ENCODE data around the gene CYFIP1.

CYFIP1 gene

DNA sequence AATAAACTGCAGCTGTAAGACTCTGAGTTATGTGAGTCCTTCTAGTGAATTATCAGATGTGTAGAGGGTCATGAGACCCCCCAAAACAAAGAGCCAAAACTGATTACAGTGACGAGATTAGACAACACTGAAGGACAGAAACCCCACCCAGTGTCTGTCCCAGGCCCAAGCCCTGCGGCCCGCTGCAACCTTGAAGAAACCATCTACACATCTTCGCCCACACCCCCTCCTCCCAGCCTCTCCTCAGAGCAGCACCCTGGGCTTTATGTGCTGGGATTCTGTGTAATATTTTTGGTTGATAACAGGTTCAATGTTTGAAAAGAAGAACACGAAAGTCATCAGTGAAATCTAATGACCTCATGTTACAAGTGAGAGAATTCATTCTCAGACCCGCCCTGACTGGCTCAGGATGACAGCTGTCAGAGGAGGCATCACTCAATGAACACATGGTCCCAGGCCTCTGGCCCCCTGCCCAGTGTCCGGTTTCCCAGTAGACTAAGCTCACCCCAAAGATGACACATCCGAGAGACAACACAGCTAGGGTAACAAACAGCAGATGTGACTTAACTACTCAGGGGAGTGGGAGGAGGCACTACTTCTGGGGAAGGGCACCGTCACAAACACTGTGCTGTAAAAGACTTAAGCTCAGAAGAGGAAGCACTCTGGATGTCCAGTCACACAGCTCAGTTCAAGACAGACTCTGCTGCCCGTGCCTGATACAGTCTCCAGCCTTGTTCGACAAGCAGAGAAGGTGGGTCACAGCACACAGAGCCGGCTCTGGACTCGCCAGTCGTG is 92.8 kb downstream of the CYFIP1 start:
- DNase-seq: no peak

DNA sequence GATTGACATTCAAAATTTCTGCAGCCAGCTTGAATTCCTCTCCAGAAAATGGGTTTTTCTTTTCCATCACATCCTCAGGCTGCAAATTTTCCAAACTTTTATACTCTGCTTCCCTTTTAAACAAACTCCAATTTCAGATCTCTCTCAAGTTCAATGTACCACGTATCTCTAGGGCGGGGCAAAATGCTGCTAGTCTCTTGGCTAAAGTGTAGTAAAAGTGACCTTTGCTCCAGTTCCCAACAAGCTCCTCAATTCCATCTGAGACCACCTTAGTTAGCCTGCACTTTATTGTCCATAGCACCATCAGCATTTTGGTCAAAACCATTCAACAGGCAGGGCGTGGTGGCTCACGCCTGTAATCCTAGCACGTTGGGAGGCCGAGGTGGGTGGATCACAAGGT is 95.0 kb downstream of the CYFIP1 start:
- no peak for DNase-seq

DNA sequence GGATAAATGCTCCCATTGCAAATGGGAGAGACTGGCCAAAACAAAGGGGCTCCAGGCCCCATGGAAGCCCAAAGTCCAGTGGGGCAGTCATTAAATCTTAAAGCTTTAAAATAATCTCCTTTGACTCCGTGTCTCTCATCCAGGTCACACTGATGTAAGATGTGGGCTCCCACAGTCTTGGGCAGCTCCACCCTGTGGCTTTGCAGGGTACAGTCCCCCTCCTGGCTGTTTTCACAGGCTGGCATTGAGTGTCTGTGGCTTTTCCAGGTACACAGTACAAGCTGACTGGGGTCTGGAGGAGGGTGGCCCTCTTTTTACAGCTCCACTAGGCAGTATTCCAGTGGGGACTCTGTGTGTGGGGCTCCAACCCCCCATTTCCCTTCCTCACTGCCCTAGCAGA is 95.8 kb downstream of the CYFIP1 start:
- no peak for DNase-seq

- DNase-seq: no peak
Measured at GRCh38 chr15:22883196-22883595, 97.0 kb downstream of the CYFIP1 start.

DNA sequence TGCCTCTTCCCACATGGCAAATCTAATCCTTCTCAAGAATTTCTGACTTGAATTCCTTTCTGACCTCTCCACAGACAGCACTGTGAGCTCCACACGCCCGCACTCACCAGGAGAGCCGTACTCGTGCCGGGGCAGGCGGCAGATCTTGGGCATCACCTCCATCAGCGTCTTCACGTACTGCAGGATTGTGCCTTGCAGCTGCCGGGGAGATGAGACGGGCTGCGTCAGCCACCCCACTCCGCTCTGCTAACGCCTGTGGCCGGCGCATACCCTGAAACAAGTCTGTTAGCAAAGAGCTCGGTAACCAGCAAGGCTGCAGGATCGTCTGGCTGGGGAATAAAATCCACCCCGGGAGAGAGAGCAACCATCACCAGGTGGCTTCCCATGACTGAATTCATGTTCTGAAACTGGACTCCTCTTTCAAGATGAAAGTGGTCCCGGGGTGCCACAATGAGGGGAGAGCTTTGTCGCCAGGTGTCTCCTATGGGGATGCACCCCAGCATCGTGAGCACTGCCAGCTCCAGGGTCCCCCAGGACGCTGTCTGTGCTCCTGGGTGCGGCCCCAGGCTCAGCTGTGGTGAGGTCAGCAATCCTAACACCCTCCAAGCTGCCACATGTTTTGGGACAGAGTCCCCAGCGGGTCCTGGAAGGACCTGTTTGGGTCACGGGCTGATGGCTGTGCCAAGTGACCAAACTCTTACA is 98.3 kb downstream of the CYFIP1 start:
- DNase-seq: no peak

GRCh38 chr15:22880981-22881738 is 99.0 kb downstream of the CYFIP1 start:
- no peak for DNase-seq

- DNase-seq: no peak
Measured at GRCh38 chr15:22880068-22880980, 99.8 kb downstream of the CYFIP1 start.

- no peak for DNase-seq
Measured at GRCh38 chr15:22878103-22878502, 102.1 kb downstream of the CYFIP1 start.

GRCh38 chr15:22877607-22878006 is 102.6 kb downstream of the CYFIP1 start:
- DNase-seq: no peak

- DNase-seq: no peak
Measured at GRCh38 chr15:22877117-22877516, 103.1 kb downstream of the CYFIP1 start.

DNA sequence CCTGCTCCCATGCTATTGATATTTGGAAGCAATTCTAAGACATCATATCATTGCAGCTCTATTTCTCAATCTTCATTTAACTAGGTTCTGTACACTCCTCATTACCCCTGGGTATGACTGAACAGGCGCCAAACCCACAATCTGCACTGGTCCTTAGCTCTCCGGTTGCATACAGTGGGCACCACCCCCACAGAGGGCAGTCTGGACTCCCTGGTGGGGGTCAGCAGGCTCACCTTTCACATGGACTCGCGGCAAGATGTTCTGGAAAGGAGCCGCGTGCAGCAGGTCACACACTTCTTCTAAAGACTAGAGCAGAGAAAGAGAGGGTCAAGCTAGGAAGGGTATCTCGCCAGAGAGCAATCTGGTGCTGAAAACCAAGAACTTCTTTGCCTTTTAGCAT is 105.2 kb downstream of the CYFIP1 start:
- no peak for DNase-seq

DNA sequence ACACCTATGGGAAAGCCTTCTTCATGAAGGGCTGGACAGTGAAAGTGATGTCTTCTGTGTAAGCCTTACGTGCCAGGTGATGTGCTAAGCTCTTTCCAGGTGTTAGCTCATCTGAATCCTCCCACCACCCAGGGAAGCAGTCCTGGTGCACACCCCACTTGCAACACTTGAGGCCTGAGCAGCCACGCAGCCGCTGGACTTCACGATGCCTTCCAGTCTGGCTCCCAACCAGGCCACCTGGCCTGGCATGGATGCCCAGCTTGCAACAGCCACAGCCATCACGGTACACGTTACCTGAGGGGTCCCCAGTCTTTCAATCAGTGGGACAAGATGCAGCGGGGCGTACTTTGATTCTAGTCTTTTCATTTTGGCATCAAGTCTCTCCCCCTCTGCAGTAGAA is 105.9 kb downstream of the CYFIP1 start:
- no peak for DNase-seq

DNA sequence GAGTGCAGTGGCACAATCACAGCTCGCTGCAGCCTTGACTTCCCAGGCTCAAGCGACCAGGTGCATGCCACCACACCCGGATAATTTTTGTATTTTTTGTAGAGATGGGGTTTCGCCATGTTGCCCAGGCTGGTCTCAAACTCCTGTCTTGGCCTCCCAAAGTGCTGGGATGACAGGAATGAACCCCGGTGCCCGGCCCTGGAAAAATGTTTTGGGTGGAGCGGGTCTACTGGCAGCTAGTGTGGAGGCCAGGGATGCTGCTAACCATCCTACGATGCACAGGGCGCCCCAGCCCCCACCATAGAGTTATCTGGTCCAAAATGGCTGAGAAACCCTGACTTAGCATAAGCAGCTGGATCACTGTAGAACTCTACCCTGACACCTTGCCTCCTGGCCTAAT is 106.3 kb downstream of the CYFIP1 start:
- DNase-seq: no peak

GRCh38 chr15:22872936-22873701 is 107.0 kb downstream of the CYFIP1 start:
- DNase-seq: no peak

GRCh38 chr15:22871481-22872086 is 108.6 kb downstream of the CYFIP1 start:
- no peak for DNase-seq

DNA sequence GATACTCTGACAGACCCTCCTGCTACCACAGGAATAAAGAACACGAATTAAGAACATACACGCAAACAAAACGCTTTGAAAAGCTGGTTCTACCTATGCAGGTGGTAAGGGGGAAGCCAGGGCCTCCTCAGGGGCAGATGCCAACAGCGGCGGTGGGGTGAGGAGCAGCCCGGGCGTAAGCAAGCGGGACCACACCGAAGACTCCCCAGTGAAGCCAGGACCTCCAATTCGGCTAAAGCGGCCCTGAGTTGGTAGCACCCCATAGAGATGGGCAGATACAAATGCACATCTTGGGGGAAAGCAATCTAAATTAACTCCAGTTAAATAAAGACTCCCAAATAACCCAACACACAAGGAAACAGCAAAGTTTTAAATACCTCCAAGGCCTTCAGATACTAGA is 109.3 kb downstream of the CYFIP1 start:
- DNase-seq: no peak

DNA sequence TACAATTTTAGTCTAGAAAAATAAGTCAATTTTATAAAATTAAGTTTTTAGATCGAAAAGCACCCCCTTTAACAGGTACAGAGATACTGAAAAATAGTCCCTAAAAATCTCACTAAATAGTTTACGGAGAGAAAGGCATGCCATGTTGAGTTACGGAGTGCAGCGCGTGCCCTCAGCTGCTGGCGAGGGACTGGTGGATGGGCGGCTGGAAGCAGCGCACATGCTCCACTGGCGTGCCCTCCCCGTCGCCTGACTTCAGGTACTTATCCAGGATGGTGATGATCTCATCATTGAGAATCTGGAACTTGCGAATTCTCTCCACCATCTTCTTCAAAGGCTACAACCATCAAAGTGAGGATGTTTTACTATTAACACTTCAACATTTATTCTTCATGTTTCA is 110.3 kb downstream of the CYFIP1 start:
- DNase-seq: no peak

GRCh38 chr15:22868928-22869327 is 111.2 kb downstream of the CYFIP1 start:
- DNase-seq: no peak

DNA sequence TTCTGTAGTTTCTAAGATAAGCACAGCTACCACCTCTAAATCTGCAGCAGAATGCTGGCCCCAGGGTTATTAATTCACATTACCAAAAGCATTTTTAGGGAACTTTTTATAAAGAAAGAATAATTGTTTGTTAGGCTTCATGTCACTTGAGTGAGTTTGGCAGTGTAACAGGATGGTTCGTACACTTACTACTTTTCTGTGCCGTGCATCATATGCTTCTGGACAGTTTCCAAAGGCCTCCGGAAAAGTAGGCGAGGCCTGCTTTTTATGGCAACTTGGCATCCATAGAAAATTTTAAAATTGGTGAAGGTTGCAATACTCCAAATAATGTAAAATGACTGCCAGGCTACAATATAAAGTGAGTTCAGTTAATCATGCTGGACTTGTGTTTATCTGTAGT is 111.7 kb downstream of the CYFIP1 start:
- DNase-seq: no peak

DNA sequence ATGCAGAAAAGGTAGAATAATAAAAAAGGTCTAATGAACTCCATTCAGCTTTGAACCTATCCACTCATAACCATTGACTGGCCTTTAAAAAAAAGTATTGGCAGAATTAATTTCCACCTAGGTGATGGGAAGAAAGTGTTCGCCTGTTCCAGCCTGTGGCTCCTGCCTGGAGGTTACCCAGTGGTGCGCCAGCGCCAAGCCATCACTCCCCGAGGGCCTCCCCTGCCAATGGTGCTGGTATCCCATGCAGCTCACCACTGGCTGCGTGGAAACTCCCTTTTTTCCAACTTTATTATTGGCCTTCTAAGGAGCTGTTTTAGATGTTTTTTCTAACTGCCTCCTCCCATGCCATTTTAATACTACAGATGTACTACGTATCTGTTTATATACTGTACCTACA is 112.3 kb downstream of the CYFIP1 start:
- DNase-seq: no peak

DNA sequence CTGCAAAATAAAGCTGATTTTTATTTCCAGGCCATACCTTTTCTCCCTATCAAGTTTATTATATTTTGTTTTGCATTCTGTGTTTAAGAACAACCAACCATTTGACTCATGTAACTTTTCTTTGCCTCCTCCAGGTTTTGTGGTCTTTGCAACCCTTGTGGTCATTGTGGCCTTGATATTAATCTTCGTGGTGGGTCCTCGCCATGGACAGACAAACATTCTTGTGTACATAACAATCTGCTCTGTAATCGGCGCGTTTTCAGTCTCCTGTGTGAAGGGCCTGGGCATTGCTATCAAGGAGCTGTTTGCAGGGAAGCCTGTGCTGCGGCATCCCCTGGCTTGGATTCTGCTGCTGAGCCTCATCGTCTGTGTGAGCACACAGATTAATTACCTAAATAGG is 114.1 kb downstream of the CYFIP1 start:
- no peak for DNase-seq

DNA sequence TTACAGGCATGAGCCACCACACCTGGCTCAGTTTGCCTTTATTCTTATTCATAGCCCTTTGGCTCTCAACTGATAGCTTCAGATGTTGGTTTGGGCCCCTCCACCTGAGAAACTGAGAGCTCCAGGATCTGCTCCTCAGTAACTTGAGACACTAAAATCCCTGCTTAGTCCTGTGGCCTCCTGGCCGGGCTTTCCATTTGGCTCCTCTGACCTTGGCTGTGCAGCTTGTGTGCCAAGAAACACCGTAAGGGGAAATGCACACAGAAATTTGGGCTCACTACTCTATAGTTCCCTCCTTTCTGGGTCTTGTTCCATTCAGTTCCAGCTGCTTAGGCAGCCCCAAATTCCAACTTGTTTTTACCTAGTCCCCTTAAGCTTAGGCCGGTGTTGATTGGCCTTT is 116.8 kb downstream of the CYFIP1 start:
- no peak for DNase-seq
